Testis (tissue), 3 donors: ENCODE data around the gene FOLR3. TPM values are rescaled to one million over a fixed set of nuclear protein-coding genes. Genes with fewer than 3 reads are reported as not detected.
"Not testable (repeated sequence)": the region's sequence is repeated elsewhere in the genome, so short reads cannot be mapped to it uniquely, and the experiment has no call there.

Experiments
- DNase-seq: peaks from one replicate; pipeline ENCODE4 v3.0.0-alpha.2; 2019
- H3K27ac ChIP-seq, 2 donors: fragments of 200-600 bp; sonication (generic); one replicate each; pipeline ENCODE4 v1.5.1; 2019
- H3K27me3 ChIP-seq: fragments of 200-600 bp; sonication (generic); one replicate; pipeline ENCODE4 v1.5.1; 2019
- H3K36me3 ChIP-seq: fragments of 200-600 bp; sonication (generic); one replicate; pipeline ENCODE4 v1.5.1; 2017; ENCODE audit warnings: low read depth; ENCODE audit errors: missing control alignments
- H3K4me1 ChIP-seq: fragments of 200-600 bp; sonication (generic); one replicate; pipeline ENCODE4 v1.5.1; 2019
- H3K4me3 ChIP-seq, 2 donors: fragments of 200-600 bp; sonication (generic); one replicate each; pipeline ENCODE4 v1.5.1; 2017 to 2019
- H3K9me3 ChIP-seq: fragments of 200-600 bp; sonication (generic); one replicate; pipeline ENCODE4 v1.5.1; 2017
- CTCF ChIP-seq, 3 experiments: fragments of 450-650 bp in 2 of 3; fragments of 200-600 bp in 1 of 3; sonication (generic) in 1 of 3; IDR thresholded peaks; one replicate each; pipeline ENCODE4 v1.5.1; 2016 to 2019; ENCODE audit warnings: antibody characterized with exemption in 3 of 3, mild to moderate bottlenecking in 2 of 3, moderate library complexity in 1 of 3
- POLR2A ChIP-seq: fragments of 450-650 bp; IDR thresholded peaks from one replicate; pipeline ENCODE4 v1.6.1; 2017; ENCODE audit warnings: antibody characterized with exemption, mild to moderate bottlenecking, moderate library complexity
- WGBS, 2 donors: methylation state at CpG; one replicate each; pipeline ENCODE4 v1.1.5; 2018; 5-methylcytosine and 5-hydroxymethylcytosine counted together
- intact Hi-C: fragments of 100-400 bp; cut with DNase I; formaldehyde crosslinking; loops from one replicate; pipeline ENCODE4 v1.15.1; 2023; ENCODE audit warnings: low total_unique reads
- polyA plus RNA-seq: library from polyadenylated mRNA; stranded (reverse); fragments of 350-450 nt; fragmentation: Illumina TruSeq; extraction: RNeasy Lipid Tissue Mini Kit (QIAGEN cat#74804); gene quantifications from one replicate; pipeline ENCODE4 v1.2.3, GENCODE V29; 2014; ENCODE audit warnings: low read depth, low replicate concordance; ENCODE audit not compliant: insufficient read depth
- total RNA-seq, 2 donors: library from RNA; depleted of rRNA; stranded (reverse); fragments of >200 nt; gene quantifications; one replicate each; pipeline ENCODE4 v1.2.3, GENCODE V29; 2016

The FOLR3 gene
- total and polyA plus RNA-seq, 3 donors from 2014 or later = 0.55 to 0.79 TPM; not detected in 1

DNA sequence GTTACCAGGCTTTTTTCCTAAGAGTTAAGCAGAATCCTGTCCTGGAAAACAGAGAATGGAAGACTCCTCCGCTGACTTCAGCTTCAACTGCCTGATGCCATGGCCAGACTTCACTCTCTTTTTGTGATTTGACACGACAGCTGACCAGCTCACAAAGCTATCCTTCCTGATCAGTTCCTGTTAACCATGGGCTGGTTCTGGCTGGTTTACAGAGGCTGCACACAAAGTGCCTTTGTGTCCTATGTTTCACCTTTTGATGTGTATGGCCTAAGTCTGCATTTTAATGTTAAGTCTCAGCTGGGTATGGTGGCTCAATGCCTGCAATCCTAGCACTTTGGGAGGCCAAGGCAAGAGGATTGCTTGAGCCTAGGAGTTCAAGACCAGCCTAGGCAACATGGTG lies 11.1 kb downstream of the FOLR3 start:
- WGBS, 2 donors = 28 to 62% methylated on average over 2 of the region's 2 CpGs
- H3K27me3 ChIP-seq = no peaks in the 10 kb centered on the region
- DNase-seq = no peak
- H3K36me3 ChIP-seq = no peaks in the 10 kb centered on the region
- intact Hi-C loops = no loop called here
- no peaks in the 10 kb centered on the region for H3K4me1 ChIP-seq
- no peaks in the 10 kb centered on the region for H3K9me3 ChIP-seq
- no peak overlapping the region for H3K4me3 ChIP-seq
- H3K27ac ChIP-seq = no peak overlapping the region
- no peak for TF ChIP-seq POLR2A
- no peak for TF ChIP-seq CTCF (IDR thresholded peaks at IDR 0.05)

- Histone ChIP-seq H3K27ac (no peak overlapping the region), H3K27me3 (no peaks in the 10 kb centered on the region), H3K4me3 (no peak overlapping the region), H3K36me3 (no peaks in the 10 kb centered on the region), H3K9me3 (no peaks in the 10 kb centered on the region), H3K4me1 (no peaks in the 10 kb centered on the region)
- no peak for TF ChIP-seq POLR2A
- TF ChIP-seq CTCF (IDR thresholded peaks at IDR 0.05) = no peak
- WGBS, 2 donors = 82 to 84% methylated on average over 4 of the region's 4 CpGs
- no peak for DNase-seq
- intact Hi-C loops = no loop called here
These were observed 15.4 kb downstream of the FOLR3 start for GRCh38 chr11:72150882-72151281.

DNA sequence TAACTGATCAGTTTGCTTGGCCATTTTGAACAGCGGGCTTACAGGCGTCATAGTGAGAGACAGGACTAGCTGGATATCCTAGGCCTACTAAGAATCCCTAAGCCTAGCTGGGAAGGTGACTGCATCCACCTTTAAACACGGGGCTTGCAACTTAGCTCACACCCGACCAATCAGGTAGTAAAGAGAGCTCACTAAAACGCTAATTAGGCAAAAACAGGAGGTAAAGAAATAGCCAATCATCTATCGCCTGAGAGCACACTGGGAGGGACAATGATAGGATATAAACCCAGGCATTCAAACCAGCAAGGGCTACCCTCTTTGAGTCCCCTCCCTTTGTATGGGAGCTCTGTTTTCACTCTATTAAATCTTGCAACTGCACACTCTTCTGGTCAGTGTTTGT lies 18.3 kb downstream of the FOLR3 start:
- intact Hi-C loops, H3K4me3 ChIP-seq, H3K27ac ChIP-seq, H3K27me3 ChIP-seq, H3K36me3 ChIP-seq, DNase-seq, H3K9me3 ChIP-seq, H3K4me1 ChIP-seq: not testable (repeated sequence)
- 69 to 83% methylated on average over 6 of the region's 6 CpGs for WGBS, 2 donors

GRCh38 chr11:72154816-72155215 lies 19.3 kb downstream of the FOLR3 start:
- no peak for DNase-seq
- intact Hi-C loops = no loop called here
- H3K36me3 ChIP-seq = no peaks in the 10 kb centered on the region
- no peak overlapping the region for H3K4me3 ChIP-seq
- H3K27me3 ChIP-seq = no peaks in the 10 kb centered on the region
- TF ChIP-seq POLR2A = no peak
- TF ChIP-seq CTCF (IDR thresholded peaks at IDR 0.05) = no peak
- no peak overlapping the region for H3K27ac ChIP-seq
- WGBS, 2 donors = 88 to 91% methylated on average over 3 of the region's 3 CpGs
- H3K4me1 ChIP-seq = no peaks in the 10 kb centered on the region
- H3K9me3 ChIP-seq = no peaks in the 10 kb centered on the region

- no peak overlapping the region for H3K27ac ChIP-seq
- intact Hi-C loops = no loop called here
- H3K9me3 ChIP-seq = no peaks in the 10 kb centered on the region
- H3K4me1 ChIP-seq = no peaks in the 10 kb centered on the region
- H3K4me3 ChIP-seq = no peak overlapping the region
- H3K36me3 ChIP-seq = no peaks in the 10 kb centered on the region
- no peaks in the 10 kb centered on the region for H3K27me3 ChIP-seq
- TF ChIP-seq POLR2A (no peak), CTCF (IDR thresholded peaks at IDR 0.05) (no peak)
- WGBS, 2 donors = 90 to 95% methylated on average over 4 of the region's 4 CpGs
- no peak for DNase-seq
These were observed 20.2 kb downstream of the FOLR3 start for GRCh38 chr11:72155751-72156150.
